OCI-LY7 (cell line): Measurements from ENCODE around the gene HNRNPAB.

Experiments used
- EZH2phosphoT487 ChIP-seq: fragments of 200-600 bp; sonication (generic); IDR thresholded peaks from 2 replicates; pipeline ENCODE4 v1.6.1; 2018; ENCODE audit warnings: low read depth, borderline replicate concordance, mild to moderate bottlenecking, mixed run types, antibody characterized with exemption, low read length, moderate library complexity, mixed read lengths
- TF ChIP-seq, protein P1 (sequence below): fragments of 200-600 bp; sonication (generic); conservative IDR thresholded peaks from 2 replicates; pipeline ENCODE4 v1.5.1; 2014; ENCODE audit warnings: mild to moderate bottlenecking, antibody characterized with exemption, low read length, moderate library complexity, mixed read lengths

DNA sequence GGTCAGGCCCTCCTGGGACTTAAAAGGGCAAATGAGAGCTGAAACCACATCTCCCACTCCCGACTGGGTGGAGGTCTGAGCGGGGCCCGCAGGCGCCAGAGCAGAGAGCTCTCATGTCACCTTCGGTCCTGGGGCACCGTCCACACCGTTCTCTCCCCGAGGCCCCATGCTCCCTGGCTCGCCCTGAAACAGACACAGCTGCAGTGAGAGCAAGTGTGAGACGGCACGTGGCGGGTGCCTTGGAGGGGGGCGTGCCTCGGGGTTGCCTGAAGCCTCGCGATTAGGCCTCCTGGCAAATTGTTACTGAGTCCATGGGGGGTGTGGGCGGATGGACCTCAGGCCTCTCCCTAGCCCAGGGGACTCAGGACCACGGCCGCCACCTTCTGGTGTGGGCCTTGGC, 52.4 kb downstream of the HNRNPAB start:
- TF ChIP-seq, protein P1, sequence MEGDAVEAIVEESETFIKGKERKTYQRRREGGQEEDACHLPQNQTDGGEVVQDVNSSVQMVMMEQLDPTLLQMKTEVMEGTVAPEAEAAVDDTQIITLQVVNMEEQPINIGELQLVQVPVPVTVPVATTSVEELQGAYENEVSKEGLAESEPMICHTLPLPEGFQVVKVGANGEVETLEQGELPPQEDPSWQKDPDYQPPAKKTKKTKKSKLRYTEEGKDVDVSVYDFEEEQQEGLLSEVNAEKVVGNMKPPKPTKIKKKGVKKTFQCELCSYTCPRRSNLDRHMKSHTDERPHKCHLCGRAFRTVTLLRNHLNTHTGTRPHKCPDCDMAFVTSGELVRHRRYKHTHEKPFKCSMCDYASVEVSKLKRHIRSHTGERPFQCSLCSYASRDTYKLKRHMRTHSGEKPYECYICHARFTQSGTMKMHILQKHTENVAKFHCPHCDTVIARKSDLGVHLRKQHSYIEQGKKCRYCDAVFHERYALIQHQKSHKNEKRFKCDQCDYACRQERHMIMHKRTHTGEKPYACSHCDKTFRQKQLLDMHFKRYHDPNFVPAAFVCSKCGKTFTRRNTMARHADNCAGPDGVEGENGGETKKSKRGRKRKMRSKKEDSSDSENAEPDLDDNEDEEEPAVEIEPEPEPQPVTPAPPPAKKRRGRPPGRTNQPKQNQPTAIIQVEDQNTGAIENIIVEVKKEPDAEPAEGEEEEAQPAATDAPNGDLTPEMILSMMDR = no peak
- TF ChIP-seq EZH2phosphoT487 = no peak
